Liver (tissue), 9 donors: Measurements from ENCODE around the gene AKR7A2. TPM values are rescaled to one million over a fixed set of nuclear protein-coding genes. Genes with fewer than 3 reads are reported as not detected.

Experiments
- DNase-seq: peaks from one replicate; pipeline ENCODE4 v3.0.0-alpha.2; 2017; ENCODE audit warnings: low spot score
- H3K27ac ChIP-seq, 2 donors: one replicate each; pipeline ENCODE4 v1.7.0; 2013; ENCODE audit warnings: inconsistent platforms in 2 of 2, low read length in 2 of 2, control low read depth in 1 of 2, low read depth in 1 of 2, mild to moderate bottlenecking in 1 of 2
- H3K27me3 ChIP-seq, 4 donors: one replicate each; pipeline versions ENCODE4 v1.6.1 to v1.7.0; 2013; ENCODE audit warnings: low read length in 3 of 4, inconsistent platforms in 1 of 4, mild to moderate bottlenecking in 1 of 4, moderate library complexity in 1 of 4; ENCODE audit not compliant: control insufficient read depth in 4 of 4, insufficient read depth in 4 of 4
- H3K36me3 ChIP-seq, 4 donors: one replicate each; pipeline versions ENCODE4 v1.6.1 to v1.7.0; 2013; ENCODE audit warnings: low read length in 3 of 4, mild to moderate bottlenecking in 3 of 4, low read depth in 1 of 4, moderate library complexity in 1 of 4; ENCODE audit not compliant: control insufficient read depth in 4 of 4, insufficient read depth in 3 of 4
- H3K4me1 ChIP-seq, 4 donors: one replicate each; pipeline versions ENCODE4 v1.6.1 to v1.7.0; 2013; ENCODE audit warnings: low read length in 3 of 4, mild to moderate bottlenecking in 3 of 4, moderate library complexity in 1 of 4; ENCODE audit not compliant: control insufficient read depth in 4 of 4, insufficient read depth in 4 of 4
- H3K4me3 ChIP-seq, 3 donors: one replicate each; pipeline versions ENCODE4 v1.6.1 to v1.7.0; 2013; ENCODE audit warnings: low read length in 3 of 3, control low read depth in 1 of 3, low read depth in 1 of 3, mild to moderate bottlenecking in 1 of 3
- H3K9ac ChIP-seq, 2 donors: one replicate each; pipeline ENCODE4 v1.7.0; 2013; ENCODE audit warnings: low read length in 2 of 2, mild to moderate bottlenecking in 2 of 2, moderate library complexity in 2 of 2, control low read depth in 1 of 2, low read depth in 1 of 2
- H3K9me3 ChIP-seq, 4 donors: one replicate each; pipeline versions ENCODE4 v1.6.1 to v1.7.0; 2013; ENCODE audit warnings: low read length in 3 of 4; ENCODE audit not compliant: control insufficient read depth in 4 of 4
- EGR1 ChIP-seq, 2 donors: IDR thresholded peaks; 2 replicates each; pipeline ENCODE4 v1.6.1; 2016 to 2018; ENCODE audit warnings: antibody characterized with exemption in 2 of 2, low read depth in 2 of 2
- FOXA1 ChIP-seq: IDR thresholded peaks from 2 replicates; pipeline ENCODE4 v1.6.1; 2016; ENCODE audit warnings: antibody characterized with exemption
- FOXA2 ChIP-seq: IDR thresholded peaks from 2 replicates; pipeline ENCODE4 v1.6.1; 2016; ENCODE audit warnings: antibody characterized with exemption
- GABPA ChIP-seq, 2 donors: IDR thresholded peaks in 1 of 2; conservative IDR thresholded peaks in 1 of 2; 2 replicates each; pipeline ENCODE4 v1.6.1; 2016; ENCODE audit warnings: antibody characterized with exemption in 2 of 2, mild to moderate bottlenecking in 1 of 2, moderate library complexity in 1 of 2
- HNF4A ChIP-seq, 2 donors: conservative IDR thresholded peaks; 2 replicates each; pipeline ENCODE4 v1.6.1; 2016; ENCODE audit warnings: antibody characterized with exemption in 2 of 2, mild to moderate bottlenecking in 2 of 2
- HNF4G ChIP-seq: IDR thresholded peaks from 2 replicates; pipeline ENCODE4 v1.6.1; 2016; ENCODE audit warnings: antibody characterized with exemption
- JUND ChIP-seq, 2 donors: IDR thresholded peaks; 2 replicates each; pipeline ENCODE4 v1.6.1; 2016; ENCODE audit warnings: antibody characterized with exemption in 2 of 2
- NR2F2 ChIP-seq: IDR thresholded peaks from 2 replicates; pipeline ENCODE4 v1.6.1; 2016; ENCODE audit warnings: antibody characterized with exemption
- RAD21 ChIP-seq, 2 donors: IDR thresholded peaks; 2 replicates each; pipeline ENCODE4 v1.6.1; 2016; ENCODE audit warnings: antibody characterized with exemption in 2 of 2, mild to moderate bottlenecking in 2 of 2
- RXRA ChIP-seq, 2 donors: IDR thresholded peaks; 2 replicates each; pipeline ENCODE4 v1.6.1; 2017 to 2018; ENCODE audit warnings: antibody characterized with exemption in 2 of 2, mild to moderate bottlenecking in 1 of 2
- SP1 ChIP-seq: IDR thresholded peaks from 2 replicates; pipeline ENCODE4 v1.6.1; 2018; ENCODE audit warnings: antibody characterized with exemption, mild to moderate bottlenecking
- TAF1 ChIP-seq: conservative IDR thresholded peaks from 2 replicates; pipeline ENCODE4 v1.6.1; 2016; ENCODE audit warnings: antibody characterized with exemption, mild to moderate bottlenecking
- YY1 ChIP-seq: IDR thresholded peaks from 2 replicates; pipeline ENCODE4 v1.6.1; 2016; ENCODE audit warnings: antibody characterized with exemption, mild to moderate bottlenecking
- WGBS: extraction: QIAGEN DNeasy Blood & Tissue Kit; methylation state at CpG from one replicate; pipeline ENCODE4 v1.1.7; 2013; 5-methylcytosine and 5-hydroxymethylcytosine counted together
- polyA plus RNA-seq, 2 donors: library from polyadenylated mRNA; stranded (reverse) in 1 of 2; unstranded in 1 of 2; fragments of 200-250 nt in 1 of 2; fragments of >200 nt in 1 of 2; fragmentation: Nextera tagmentation in 1 of 2; extraction: Ambion mirVana in 1 of 2; gene quantifications; one replicate each; pipeline versions ENCODE4 v1.2.1 to v1.2.3, GENCODE V29; 2013 to 2015
- total RNA-seq, 2 donors: library from RNA; depleted of rRNA; stranded (reverse); fragments of >200 nt; gene quantifications; one replicate each; pipeline ENCODE4 v1.2.3, GENCODE V29; 2014
- TF ChIP-seq, protein P1 (sequence below): fragments of 150-350 bp; IDR thresholded peaks from 2 replicates; pipeline ENCODE4 v1.5.1; 2017; ENCODE audit warnings: improper control_type of control experiment, low read depth, low read length; ENCODE audit not compliant: missing input control
- TF ChIP-seq, protein P2 (sequence below): IDR thresholded peaks from 2 replicates; pipeline ENCODE4 v1.6.1; 2016; ENCODE audit warnings: antibody characterized with exemption
- TF ChIP-seq, protein P3 (sequence below): IDR thresholded peaks from 2 replicates; pipeline ENCODE4 v1.6.1; 2016; ENCODE audit warnings: antibody characterized with exemption
- TF ChIP-seq, protein P4 (sequence below): IDR thresholded peaks from 2 replicates; pipeline ENCODE4 v1.6.1; 2016; ENCODE audit warnings: antibody characterized with exemption
- TF ChIP-seq, protein P5 (sequence below): IDR thresholded peaks from 2 replicates; pipeline ENCODE4 v1.6.1; 2016; ENCODE audit warnings: antibody characterized with exemption, mild to moderate bottlenecking
- donor health status: healthy.
- donor health status: healthy.
- donor health status: healthy.
- donor health status: healthy.
- donor health status: healthy.

The AKR7A2 gene
- total and polyA plus RNA-seq, 4 donors: 41.4 to 63.2 (median 49.8) TPM

DNA sequence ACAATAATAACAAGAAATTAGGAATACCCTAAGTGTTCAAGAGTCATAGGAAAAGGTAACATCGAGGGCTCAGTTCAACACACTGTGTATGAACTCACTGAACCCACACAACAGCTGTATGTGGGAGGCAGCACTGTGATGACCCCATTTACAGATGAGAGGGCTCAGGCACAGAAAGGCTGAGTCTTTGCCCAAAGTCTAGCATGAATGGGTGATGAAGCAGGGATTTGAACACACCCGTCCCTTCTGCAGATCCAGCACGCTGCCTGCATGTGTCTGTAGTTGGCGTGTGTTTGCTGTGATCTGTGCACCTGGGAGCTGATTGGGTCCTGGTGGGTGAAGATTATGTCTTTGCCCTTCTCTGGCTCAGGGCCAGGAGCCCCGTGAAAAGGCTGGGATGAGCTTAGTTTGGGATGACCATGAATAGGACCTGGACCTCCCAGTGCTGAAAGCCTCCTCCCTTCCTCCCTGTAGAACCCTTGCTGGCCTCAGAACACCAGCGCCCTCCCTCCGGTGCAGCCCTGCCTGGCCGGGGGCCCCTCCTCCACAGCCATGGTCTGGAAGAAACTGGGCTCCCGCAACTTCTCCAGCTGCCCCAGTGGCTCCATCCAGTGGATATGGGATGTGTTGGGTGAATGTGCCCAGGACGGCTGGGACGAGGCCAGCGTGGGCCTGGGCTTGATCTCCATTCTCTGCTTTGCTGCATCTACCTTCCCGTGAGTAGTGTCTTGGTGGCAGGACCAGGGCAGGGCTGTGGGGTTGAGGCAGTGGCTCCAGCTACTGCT lies 5.4 kb upstream of the AKR7A2 start:
- no peaks in the 10 kb centered on the region for H3K27me3 ChIP-seq
- DNase-seq: no peak
- TF ChIP-seq HNF4G: no peak
- TF ChIP-seq GABPA (IDR thresholded peaks at IDR 0.05 in 1 of 2, conservative IDR thresholded peaks at IDR 0.05 in 1 of 2): no peak
- no peak for TF ChIP-seq EGR1 (IDR thresholded peaks at IDR 0.05; ENCODE audit: low read depth in 2 of 2)
- TF ChIP-seq RXRA (IDR thresholded peaks at IDR 0.05): no peak
- TF ChIP-seq, protein P1, sequence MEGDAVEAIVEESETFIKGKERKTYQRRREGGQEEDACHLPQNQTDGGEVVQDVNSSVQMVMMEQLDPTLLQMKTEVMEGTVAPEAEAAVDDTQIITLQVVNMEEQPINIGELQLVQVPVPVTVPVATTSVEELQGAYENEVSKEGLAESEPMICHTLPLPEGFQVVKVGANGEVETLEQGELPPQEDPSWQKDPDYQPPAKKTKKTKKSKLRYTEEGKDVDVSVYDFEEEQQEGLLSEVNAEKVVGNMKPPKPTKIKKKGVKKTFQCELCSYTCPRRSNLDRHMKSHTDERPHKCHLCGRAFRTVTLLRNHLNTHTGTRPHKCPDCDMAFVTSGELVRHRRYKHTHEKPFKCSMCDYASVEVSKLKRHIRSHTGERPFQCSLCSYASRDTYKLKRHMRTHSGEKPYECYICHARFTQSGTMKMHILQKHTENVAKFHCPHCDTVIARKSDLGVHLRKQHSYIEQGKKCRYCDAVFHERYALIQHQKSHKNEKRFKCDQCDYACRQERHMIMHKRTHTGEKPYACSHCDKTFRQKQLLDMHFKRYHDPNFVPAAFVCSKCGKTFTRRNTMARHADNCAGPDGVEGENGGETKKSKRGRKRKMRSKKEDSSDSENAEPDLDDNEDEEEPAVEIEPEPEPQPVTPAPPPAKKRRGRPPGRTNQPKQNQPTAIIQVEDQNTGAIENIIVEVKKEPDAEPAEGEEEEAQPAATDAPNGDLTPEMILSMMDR: no peak
- no peak for TF ChIP-seq TAF1
- TF ChIP-seq, protein P2, sequence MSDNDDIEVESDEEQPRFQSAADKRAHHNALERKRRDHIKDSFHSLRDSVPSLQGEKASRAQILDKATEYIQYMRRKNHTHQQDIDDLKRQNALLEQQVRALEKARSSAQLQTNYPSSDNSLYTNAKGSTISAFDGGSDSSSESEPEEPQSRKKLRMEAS: no peak
- TF ChIP-seq SP1: no peak
- no peak for TF ChIP-seq JUND (IDR thresholded peaks at IDR 0.05)
- no peak for TF ChIP-seq NR2F2
- no peak for TF ChIP-seq FOXA2
- H3K9me3 ChIP-seq: no peaks in the 10 kb centered on the region
- no peak overlapping the region for H3K27ac ChIP-seq
- peaks cover 3 to 14% (median 6%) of the 10 kb centered on the region in 4 donors for H3K36me3 ChIP-seq
- peaks cover 2 to 16% (median 9%) of the 10 kb centered on the region in 4 donors for H3K4me1 ChIP-seq
- H3K4me3 ChIP-seq: no peak overlapping the region
- H3K9ac ChIP-seq: no peak overlapping the region
- WGBS: 92% methylated on average over 13 of the region's 13 CpGs

DNA sequence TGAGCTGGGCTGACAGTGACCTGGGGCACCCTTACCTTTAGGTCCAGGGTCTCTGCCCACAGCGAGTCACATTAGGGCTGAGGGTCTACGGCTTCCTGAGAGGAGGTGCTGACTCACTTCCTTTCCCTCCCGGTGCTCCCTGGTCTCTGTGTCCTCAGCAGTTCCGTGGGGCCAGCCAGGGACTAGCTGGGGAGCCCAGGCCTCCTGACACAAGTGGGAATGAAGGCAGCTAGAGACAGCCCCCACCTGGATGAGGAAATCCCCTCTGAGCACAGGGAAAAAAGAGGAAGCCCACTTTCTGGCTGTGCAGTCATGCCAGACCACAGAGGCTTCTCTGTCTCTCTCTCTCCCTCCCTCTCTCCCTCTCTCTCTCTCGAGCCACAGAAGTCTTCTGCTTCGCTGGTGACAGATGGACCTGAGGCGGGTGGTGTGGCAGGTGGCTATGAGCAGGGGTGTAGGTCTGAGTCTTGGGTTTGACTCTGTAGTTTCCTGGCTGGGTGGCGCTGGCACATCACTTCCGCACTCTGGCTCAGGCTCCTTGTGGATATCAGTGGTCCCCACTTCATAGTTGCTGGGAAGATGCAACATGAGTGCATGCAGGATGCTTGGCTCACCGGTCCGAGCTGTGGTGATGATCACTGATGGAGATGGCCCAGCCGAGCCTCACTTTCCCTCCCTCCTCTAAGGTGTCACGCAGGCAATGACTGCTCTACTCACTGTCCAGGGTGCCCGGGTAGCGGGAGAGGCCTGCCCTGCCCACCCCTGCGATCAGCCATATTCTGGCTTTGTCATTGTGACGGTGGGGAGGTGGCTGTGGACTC lies 3.6 kb upstream of the AKR7A2 start:
- no peak for DNase-seq
- H3K9me3 ChIP-seq: no peaks in the 10 kb centered on the region
- no peak overlapping the region for H3K4me3 ChIP-seq
- H3K4me1 ChIP-seq: peaks cover 3 to 25% (median 18%) of the 10 kb centered on the region in 4 donors
- WGBS: 81% methylated on average over 17 of the region's 17 CpGs
- TF ChIP-seq JUND (IDR thresholded peaks at IDR 0.05) (no peak), SP1 (no peak), EGR1 (IDR thresholded peaks at IDR 0.05; ENCODE audit: low read depth in 2 of 2) (no peak), NR2F2 (no peak), FOXA2 (no peak), GABPA (IDR thresholded peaks at IDR 0.05 in 1 of 2, conservative IDR thresholded peaks at IDR 0.05 in 1 of 2) (no peak), TAF1 (no peak), HNF4G (no peak), RXRA (IDR thresholded peaks at IDR 0.05) (no peak), HNF4A (conservative IDR thresholded peaks at IDR 0.05) (no peak), RAD21 (IDR thresholded peaks at IDR 0.05) (no peak), YY1 (no peak), FOXA1 (no peak)
- TF ChIP-seq, protein P3, sequence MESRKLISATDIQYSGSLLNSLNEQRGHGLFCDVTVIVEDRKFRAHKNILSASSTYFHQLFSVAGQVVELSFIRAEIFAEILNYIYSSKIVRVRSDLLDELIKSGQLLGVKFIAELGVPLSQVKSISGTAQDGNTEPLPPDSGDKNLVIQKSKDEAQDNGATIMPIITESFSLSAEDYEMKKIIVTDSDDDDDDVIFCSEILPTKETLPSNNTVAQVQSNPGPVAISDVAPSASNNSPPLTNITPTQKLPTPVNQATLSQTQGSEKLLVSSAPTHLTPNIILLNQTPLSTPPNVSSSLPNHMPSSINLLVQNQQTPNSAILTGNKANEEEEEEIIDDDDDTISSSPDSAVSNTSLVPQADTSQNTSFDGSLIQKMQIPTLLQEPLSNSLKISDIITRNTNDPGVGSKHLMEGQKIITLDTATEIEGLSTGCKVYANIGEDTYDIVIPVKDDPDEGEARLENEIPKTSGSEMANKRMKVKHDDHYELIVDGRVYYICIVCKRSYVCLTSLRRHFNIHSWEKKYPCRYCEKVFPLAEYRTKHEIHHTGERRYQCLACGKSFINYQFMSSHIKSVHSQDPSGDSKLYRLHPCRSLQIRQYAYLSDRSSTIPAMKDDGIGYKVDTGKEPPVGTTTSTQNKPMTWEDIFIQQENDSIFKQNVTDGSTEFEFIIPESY: no peak
- TF ChIP-seq, protein P2: no peak
- TF ChIP-seq, protein P1: no peak
- TF ChIP-seq, protein P4, sequence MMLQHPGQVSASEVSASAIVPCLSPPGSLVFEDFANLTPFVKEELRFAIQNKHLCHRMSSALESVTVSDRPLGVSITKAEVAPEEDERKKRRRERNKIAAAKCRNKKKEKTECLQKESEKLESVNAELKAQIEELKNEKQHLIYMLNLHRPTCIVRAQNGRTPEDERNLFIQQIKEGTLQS: no peak
- TF ChIP-seq, protein P5, sequence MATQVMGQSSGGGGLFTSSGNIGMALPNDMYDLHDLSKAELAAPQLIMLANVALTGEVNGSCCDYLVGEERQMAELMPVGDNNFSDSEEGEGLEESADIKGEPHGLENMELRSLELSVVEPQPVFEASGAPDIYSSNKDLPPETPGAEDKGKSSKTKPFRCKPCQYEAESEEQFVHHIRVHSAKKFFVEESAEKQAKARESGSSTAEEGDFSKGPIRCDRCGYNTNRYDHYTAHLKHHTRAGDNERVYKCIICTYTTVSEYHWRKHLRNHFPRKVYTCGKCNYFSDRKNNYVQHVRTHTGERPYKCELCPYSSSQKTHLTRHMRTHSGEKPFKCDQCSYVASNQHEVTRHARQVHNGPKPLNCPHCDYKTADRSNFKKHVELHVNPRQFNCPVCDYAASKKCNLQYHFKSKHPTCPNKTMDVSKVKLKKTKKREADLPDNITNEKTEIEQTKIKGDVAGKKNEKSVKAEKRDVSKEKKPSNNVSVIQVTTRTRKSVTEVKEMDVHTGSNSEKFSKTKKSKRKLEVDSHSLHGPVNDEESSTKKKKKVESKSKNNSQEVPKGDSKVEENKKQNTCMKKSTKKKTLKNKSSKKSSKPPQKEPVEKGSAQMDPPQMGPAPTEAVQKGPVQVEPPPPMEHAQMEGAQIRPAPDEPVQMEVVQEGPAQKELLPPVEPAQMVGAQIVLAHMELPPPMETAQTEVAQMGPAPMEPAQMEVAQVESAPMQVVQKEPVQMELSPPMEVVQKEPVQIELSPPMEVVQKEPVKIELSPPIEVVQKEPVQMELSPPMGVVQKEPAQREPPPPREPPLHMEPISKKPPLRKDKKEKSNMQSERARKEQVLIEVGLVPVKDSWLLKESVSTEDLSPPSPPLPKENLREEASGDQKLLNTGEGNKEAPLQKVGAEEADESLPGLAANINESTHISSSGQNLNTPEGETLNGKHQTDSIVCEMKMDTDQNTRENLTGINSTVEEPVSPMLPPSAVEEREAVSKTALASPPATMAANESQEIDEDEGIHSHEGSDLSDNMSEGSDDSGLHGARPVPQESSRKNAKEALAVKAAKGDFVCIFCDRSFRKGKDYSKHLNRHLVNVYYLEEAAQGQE: no peak
- no peak overlapping the region for H3K27ac ChIP-seq
- H3K9ac ChIP-seq: no peak overlapping the region
- no peaks in the 10 kb centered on the region for H3K27me3 ChIP-seq
- H3K36me3 ChIP-seq: peaks cover 3 to 13% (median 6%) of the 10 kb centered on the region in 4 donors
